Measurements from ENCODE around the gene ADAM19.
"Not testable (repeated sequence)": the region's sequence is repeated elsewhere in the genome, so short reads cannot be mapped to it uniquely, and the experiment has no call there.

ADAM19 gene

DNA sequence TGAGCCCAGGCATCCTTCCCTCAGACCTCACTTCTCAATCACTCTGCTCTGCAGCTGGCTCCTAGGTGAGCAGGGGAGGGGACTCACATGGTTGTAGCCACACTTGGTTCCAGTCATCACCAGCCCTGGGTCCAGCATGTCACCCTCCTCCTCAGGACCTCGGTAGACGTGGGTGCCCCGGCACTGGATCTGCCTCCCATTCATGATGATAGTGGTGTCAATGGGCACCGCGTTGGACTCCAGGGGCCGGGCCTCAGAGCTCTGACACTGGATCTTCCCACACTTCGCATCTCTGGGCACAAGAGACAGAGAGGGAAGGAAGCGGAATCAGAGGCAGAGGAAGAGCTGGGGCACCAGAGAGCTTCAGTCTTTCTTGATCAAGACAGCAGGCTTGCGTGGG is 82.7 kb downstream of the ADAM19 start:
- Histone ChIP-seq H3K4me3 (ENCODE audit: low read depth, low read length) (no peak overlapping the region), H3K27me3 (ENCODE audit: control insufficient read depth, insufficient read depth, low read length) (no peaks in the 10 kb centered on the region), H3K9ac (ENCODE audit: low read length) (no peak overlapping the region), H3K9me3 (ENCODE audit: control insufficient read depth, insufficient read depth, low read depth, low read length) (no peaks in the 10 kb centered on the region), H3K27ac (ENCODE audit: low read depth, low read length) (no peak overlapping the region), H3K36me3 (ENCODE audit: control insufficient read depth, insufficient read depth, low read length) (peaks cover 66% of the 10 kb centered on the region), H3K4me1 (ENCODE audit: control insufficient read depth, insufficient read depth, low read length) (no peaks in the 10 kb centered on the region)

DNA sequence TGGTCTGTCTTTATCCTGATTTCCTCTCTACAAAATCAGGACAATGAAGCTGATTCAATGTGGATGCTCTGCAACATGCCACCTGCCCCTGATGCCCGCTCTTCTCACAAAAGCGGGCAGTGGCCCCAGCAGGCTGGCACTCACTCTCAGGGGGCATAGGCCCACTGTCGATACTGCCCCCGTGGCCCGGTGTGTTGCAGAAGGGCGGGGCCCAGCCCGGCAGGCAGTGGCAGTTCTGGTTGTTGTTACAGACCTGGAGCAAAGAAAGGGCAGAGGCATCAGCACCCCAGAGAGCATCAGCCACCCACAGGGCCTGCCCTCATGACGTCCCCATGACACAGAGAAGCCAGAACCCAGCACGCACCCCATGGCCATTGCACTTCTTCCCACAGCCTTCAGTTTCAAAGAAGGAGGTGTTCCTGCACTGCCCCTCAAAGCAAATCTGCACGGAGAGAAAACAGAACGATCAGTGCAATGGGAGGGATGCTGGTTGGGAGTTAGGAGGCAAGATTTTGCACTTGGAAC is 84.0 kb downstream of the ADAM19 start:
- no peak overlapping the region for H3K27ac ChIP-seq (ENCODE audit: low read depth, low read length)
- no peaks in the 10 kb centered on the region for H3K9me3 ChIP-seq (ENCODE audit: control insufficient read depth, insufficient read depth, low read depth, low read length)
- H3K27me3 ChIP-seq (ENCODE audit: control insufficient read depth, insufficient read depth, low read length), result no peaks in the 10 kb centered on the region
- no peaks in the 10 kb centered on the region for H3K4me1 ChIP-seq (ENCODE audit: control insufficient read depth, insufficient read depth, low read length)
- H3K9ac ChIP-seq (ENCODE audit: low read length), result no peak overlapping the region
- peaks cover 66% of the 10 kb centered on the region for H3K36me3 ChIP-seq (ENCODE audit: control insufficient read depth, insufficient read depth, low read length)
- no peak overlapping the region for H3K4me3 ChIP-seq (ENCODE audit: low read depth, low read length)

DNA sequence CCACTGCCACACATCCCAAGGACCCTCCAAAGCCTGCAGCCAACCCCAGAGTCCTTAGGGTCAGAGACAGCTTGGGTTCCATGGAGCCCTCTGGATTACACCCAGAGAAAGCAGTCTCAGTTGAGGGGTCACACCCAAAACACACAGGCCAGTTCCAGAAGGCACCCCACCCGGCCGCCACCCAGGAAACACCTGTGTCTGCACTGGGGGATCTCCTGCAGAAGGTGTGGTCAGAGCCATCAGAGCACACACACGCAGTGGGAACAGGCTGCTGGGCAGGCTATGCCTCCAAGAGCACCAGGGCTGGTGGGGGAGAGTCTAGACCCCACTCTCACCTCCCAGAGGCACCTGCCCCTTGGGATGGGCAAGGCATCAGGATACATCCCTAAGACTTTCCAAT is 88.2 kb downstream of the ADAM19 start:
- no peak overlapping the region for H3K27ac ChIP-seq (ENCODE audit: low read depth, low read length)
- peaks cover 60% of the 10 kb centered on the region for H3K36me3 ChIP-seq (ENCODE audit: control insufficient read depth, insufficient read depth, low read length)
- H3K9ac ChIP-seq (ENCODE audit: low read length), result no peak overlapping the region

DNA sequence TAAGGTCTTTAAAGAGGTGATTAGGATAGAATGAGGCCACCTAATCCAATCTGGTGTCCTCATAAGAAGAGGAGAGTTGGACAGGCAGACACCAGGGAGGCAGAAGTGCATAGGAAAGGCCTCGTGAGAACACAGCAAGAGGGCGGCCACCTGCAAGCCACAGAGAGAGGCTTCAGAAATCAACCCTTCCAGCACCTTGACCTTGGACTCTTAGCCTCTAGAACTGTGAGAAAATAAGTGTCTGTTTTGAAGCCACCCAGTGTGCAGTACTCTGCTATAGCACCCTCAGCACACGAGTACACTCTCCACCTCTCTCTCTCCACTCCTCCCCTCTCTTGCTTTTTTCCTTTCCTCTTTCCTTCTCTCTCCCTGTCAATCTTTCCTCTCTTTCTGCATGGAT is 88.7 kb downstream of the ADAM19 start:
- Histone ChIP-seq H3K27me3 (ENCODE audit: control insufficient read depth, insufficient read depth, low read length) (no peaks in the 10 kb centered on the region), H3K27ac (ENCODE audit: low read depth, low read length) (no peak overlapping the region), H3K36me3 (ENCODE audit: control insufficient read depth, insufficient read depth, low read length) (peaks cover 56% of the 10 kb centered on the region), H3K4me3 (ENCODE audit: low read depth, low read length) (no peak overlapping the region), H3K9me3 (ENCODE audit: control insufficient read depth, insufficient read depth, low read depth, low read length) (no peaks in the 10 kb centered on the region), H3K9ac (ENCODE audit: low read length) (no peak overlapping the region), H3K4me1 (ENCODE audit: control insufficient read depth, insufficient read depth, low read length) (no peaks in the 10 kb centered on the region)

More for the DNA sequence above, 88.2 kb downstream of the ADAM19 start:
- no peak overlapping the region for H3K4me3 ChIP-seq (ENCODE audit: low read depth, low read length)
- no peaks in the 10 kb centered on the region for H3K27me3 ChIP-seq (ENCODE audit: control insufficient read depth, insufficient read depth, low read length)
- H3K9me3 ChIP-seq (ENCODE audit: control insufficient read depth, insufficient read depth, low read depth, low read length), result no peaks in the 10 kb centered on the region
- H3K4me1 ChIP-seq (ENCODE audit: control insufficient read depth, insufficient read depth, low read length), result no peaks in the 10 kb centered on the region

DNA sequence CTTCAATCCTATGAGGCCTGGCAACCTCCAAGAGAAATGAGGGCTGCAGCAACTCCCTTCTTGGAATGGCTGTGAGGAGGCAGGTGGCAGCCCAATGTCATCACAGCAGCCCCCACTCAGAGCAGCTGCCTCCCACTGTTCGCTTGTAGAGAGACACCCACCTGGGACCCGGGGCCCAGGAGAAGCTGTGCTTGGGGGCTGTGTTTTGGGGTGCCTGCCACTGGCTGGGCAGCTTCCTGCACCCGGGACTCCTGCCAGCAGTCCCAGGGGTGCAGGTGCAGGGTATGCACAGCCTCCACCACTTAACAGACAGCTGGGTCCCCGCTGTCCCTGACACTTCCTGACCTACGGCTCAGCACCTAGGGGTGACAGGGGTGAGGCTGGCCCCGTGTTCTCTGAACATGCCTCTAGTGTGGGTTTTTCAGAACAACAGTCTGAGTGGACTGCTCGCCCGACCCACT is 89.3 kb downstream of the ADAM19 start:
- no peak overlapping the region for H3K9ac ChIP-seq (ENCODE audit: low read length)

DNA sequence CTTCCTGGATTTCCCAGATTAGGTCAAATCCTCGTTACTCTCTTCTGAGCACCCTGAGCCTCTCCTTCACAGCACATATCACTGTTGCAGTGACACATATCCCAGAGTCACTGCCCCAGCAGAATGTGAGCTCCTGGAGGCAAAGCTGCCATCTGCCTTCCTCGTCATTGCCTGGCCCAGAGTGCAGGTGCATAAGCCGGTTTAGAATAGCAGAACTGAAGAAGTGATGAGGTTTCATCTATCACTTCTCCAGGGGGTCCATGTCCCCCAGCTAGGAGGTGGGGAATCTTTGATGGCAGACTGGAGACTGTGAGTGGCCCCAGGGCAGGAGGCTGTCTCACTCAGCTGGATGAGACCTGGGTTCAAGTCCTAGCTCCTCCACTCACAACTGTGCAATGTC is 89.8 kb downstream of the ADAM19 start:
- Histone ChIP-seq H3K9ac (ENCODE audit: low read length) (no peak overlapping the region), H3K27ac (ENCODE audit: low read depth, low read length) (no peak overlapping the region), H3K27me3 (ENCODE audit: control insufficient read depth, insufficient read depth, low read length) (no peaks in the 10 kb centered on the region), H3K9me3 (ENCODE audit: control insufficient read depth, insufficient read depth, low read depth, low read length) (no peaks in the 10 kb centered on the region), H3K4me1 (ENCODE audit: control insufficient read depth, insufficient read depth, low read length) (no peaks in the 10 kb centered on the region), H3K36me3 (ENCODE audit: control insufficient read depth, insufficient read depth, low read length) (peaks cover 57% of the 10 kb centered on the region), H3K4me3 (ENCODE audit: low read depth, low read length) (no peak overlapping the region)

More for the DNA sequence above, 89.3 kb downstream of the ADAM19 start:
- Histone ChIP-seq H3K27ac (ENCODE audit: low read depth, low read length) (no peak overlapping the region), H3K36me3 (ENCODE audit: control insufficient read depth, insufficient read depth, low read length) (peaks cover 55% of the 10 kb centered on the region), H3K4me1 (ENCODE audit: control insufficient read depth, insufficient read depth, low read length) (no peaks in the 10 kb centered on the region), H3K27me3 (ENCODE audit: control insufficient read depth, insufficient read depth, low read length) (no peaks in the 10 kb centered on the region), H3K9me3 (ENCODE audit: control insufficient read depth, insufficient read depth, low read depth, low read length) (no peaks in the 10 kb centered on the region), H3K4me3 (ENCODE audit: low read depth, low read length) (no peak overlapping the region)

DNA sequence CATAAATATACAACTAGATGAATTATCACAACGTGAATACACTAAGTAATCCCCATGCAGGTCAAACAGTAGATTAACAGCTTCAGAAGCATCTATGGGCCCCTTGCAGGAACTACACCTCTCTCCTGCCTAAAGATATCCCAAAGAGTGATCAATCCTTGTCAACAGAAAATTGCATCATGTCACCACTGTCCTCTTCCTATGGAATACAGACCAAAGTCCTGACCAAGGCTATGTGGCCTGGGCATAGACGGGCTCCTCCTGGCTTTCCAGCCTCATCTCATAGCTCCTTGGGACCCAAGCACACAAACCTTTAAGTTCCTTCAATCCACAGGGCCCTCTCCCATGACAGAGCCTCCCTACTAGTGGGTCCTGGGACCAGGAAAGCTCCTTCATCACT is 90.2 kb downstream of the ADAM19 start:
- H3K4me3 ChIP-seq (ENCODE audit: low read depth, low read length), result no peak overlapping the region
- peaks cover 61% of the 10 kb centered on the region for H3K36me3 ChIP-seq (ENCODE audit: control insufficient read depth, insufficient read depth, low read length)
- peaks cover under 1% of the 10 kb centered on the region; the same call in 1 of the 2 replicates for H3K4me1 ChIP-seq (ENCODE audit: control insufficient read depth, insufficient read depth, low read length)
- no peaks in the 10 kb centered on the region for H3K27me3 ChIP-seq (ENCODE audit: control insufficient read depth, insufficient read depth, low read length)
- no peak overlapping the region for H3K27ac ChIP-seq (ENCODE audit: low read depth, low read length)
- H3K9me3 ChIP-seq (ENCODE audit: control insufficient read depth, insufficient read depth, low read depth, low read length), result no peaks in the 10 kb centered on the region
- no peak overlapping the region for H3K9ac ChIP-seq (ENCODE audit: low read length)

DNA sequence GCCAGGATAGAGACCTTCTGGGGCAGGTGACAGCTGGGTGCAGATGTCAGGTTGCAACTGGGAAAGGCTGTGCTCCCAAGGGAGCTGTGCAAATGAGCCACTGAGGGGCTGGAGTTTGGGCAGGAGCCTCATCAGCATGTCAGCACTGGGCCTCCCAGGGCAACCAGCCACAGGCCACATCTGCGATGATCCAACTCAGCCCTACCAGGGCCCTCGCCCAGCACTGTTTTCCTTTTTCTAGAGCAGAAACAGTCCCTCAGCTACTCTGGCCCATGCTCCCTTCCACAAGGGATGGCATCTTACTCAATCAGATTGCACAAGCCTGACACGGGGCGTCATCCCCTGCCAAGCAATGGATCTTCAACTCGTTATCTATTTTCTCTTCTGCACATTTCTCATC is 90.8 kb downstream of the ADAM19 start:
- Histone ChIP-seq H3K4me3 (ENCODE audit: low read depth, low read length) (no peak overlapping the region), H3K36me3 (ENCODE audit: control insufficient read depth, insufficient read depth, low read length) (peaks cover 60% of the 10 kb centered on the region), H3K27ac (ENCODE audit: low read depth, low read length) (no peak overlapping the region)

DNA sequence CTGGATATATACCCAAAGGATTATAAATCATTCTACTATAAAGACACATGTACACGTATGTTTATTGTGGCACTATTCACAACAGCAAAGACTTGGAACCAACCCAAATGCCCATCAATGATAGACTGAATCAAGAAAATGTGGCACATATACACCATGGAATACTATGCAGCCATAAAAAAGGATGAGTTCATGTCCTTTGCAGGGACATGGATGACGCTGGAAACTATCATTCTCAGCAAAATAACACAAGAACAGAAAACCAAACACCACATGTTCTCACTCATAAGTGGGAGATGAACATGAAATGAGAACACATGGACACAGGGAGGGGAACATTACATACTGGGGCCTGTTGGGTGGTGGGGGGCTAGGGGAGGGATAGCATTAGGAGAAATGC is 92.9 kb downstream of the ADAM19 start:
- H3K9ac ChIP-seq (ENCODE audit: low read length); H3K9me3 ChIP-seq (ENCODE audit: control insufficient read depth, insufficient read depth, low read depth, low read length); H3K27ac ChIP-seq (ENCODE audit: low read depth, low read length); H3K27me3 ChIP-seq (ENCODE audit: control insufficient read depth, insufficient read depth, low read length); H3K4me3 ChIP-seq (ENCODE audit: low read depth, low read length): not testable (repeated sequence)
- H3K36me3 ChIP-seq (ENCODE audit: control insufficient read depth, insufficient read depth, low read length), result peaks cover 48% of the 10 kb centered on the region
- peaks cover 23% of the 10 kb centered on the region for H3K4me1 ChIP-seq (ENCODE audit: control insufficient read depth, insufficient read depth, low read length)

More for the DNA sequence above, 90.8 kb downstream of the ADAM19 start:
- H3K9me3 ChIP-seq (ENCODE audit: control insufficient read depth, insufficient read depth, low read depth, low read length), result no peaks in the 10 kb centered on the region
- peaks cover 6% of the 10 kb centered on the region for H3K4me1 ChIP-seq (ENCODE audit: control insufficient read depth, insufficient read depth, low read length)
- H3K27me3 ChIP-seq (ENCODE audit: control insufficient read depth, insufficient read depth, low read length), result no peaks in the 10 kb centered on the region
- no peak overlapping the region for H3K9ac ChIP-seq (ENCODE audit: low read length)

DNA sequence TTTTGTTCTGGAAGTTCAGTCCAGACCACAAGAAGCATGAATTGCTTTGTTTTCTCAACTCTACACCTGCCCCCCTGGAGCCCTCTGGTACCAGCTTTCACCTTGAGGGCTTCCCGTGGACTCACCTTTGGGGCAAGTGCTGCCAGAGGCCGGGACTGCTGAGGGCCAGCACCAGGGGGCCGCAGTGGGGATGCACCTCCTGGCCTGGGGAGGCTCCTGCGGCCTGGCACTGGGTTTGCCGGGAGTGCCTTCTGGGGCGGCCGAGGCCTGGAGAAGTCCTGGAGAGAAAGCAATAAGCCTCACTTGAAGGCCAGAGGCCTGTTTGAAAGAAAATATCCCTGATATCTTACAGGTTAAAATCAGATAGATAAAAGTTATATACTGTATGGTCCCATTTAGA is 93.9 kb downstream of the ADAM19 start:
- Histone ChIP-seq H3K4me3 (ENCODE audit: low read depth, low read length) (no peak overlapping the region), H3K27me3 (ENCODE audit: control insufficient read depth, insufficient read depth, low read length) (no peaks in the 10 kb centered on the region), H3K4me1 (ENCODE audit: control insufficient read depth, insufficient read depth, low read length) (peaks cover 23% of the 10 kb centered on the region), H3K27ac (ENCODE audit: low read depth, low read length) (no peak overlapping the region), H3K36me3 (ENCODE audit: control insufficient read depth, insufficient read depth, low read length) (peaks cover 38% of the 10 kb centered on the region; the same call in 1 of the 2 replicates), H3K9me3 (ENCODE audit: control insufficient read depth, insufficient read depth, low read depth, low read length) (no peaks in the 10 kb centered on the region), H3K9ac (ENCODE audit: low read length) (no peak overlapping the region)

DNA sequence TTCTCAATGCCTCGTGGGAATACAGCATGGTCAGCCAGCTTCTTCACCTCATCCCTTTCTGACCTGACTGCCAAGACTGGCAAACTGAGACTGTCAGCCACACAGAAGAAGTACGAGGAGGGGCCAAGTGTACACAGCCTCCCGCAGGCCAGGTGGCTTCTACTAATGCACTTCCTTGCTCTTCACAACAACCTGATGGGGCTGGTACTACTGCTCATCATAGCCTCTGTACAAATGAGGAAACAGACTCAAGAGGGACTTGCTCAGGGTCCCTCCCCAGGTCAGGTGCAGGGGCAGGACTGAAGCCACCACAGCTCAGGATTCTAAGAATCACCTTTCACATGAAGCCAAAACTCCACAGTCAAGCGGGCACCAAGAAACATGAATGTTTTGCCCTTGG is 94.3 kb downstream of the ADAM19 start:
- H3K9ac ChIP-seq (ENCODE audit: low read length), result no peak overlapping the region
- H3K9me3 ChIP-seq (ENCODE audit: control insufficient read depth, insufficient read depth, low read depth, low read length), result no peaks in the 10 kb centered on the region
- no peak overlapping the region for H3K4me3 ChIP-seq (ENCODE audit: low read depth, low read length)
- peaks cover 23% of the 10 kb centered on the region for H3K4me1 ChIP-seq (ENCODE audit: control insufficient read depth, insufficient read depth, low read length)
- H3K27ac ChIP-seq (ENCODE audit: low read depth, low read length), result no peak overlapping the region
- no peaks in the 10 kb centered on the region for H3K27me3 ChIP-seq (ENCODE audit: control insufficient read depth, insufficient read depth, low read length)
- peaks cover 34% of the 10 kb centered on the region; the same call in 1 of the 2 replicates for H3K36me3 ChIP-seq (ENCODE audit: control insufficient read depth, insufficient read depth, low read length)

All from HUES6 (cell line).